Measurements from ENCODE around the gene FIP1L1. TPM values are rescaled to one million over a fixed set of nuclear protein-coding genes. Genes with fewer than 3 reads are reported as not detected.
A peak's percentile ranks its signal among the peaks of the same experiment; 100 is the strongest.

The FIP1L1 gene
- total RNA-seq, 1 donor from 2014 or later: 20.4 TPM

DNA sequence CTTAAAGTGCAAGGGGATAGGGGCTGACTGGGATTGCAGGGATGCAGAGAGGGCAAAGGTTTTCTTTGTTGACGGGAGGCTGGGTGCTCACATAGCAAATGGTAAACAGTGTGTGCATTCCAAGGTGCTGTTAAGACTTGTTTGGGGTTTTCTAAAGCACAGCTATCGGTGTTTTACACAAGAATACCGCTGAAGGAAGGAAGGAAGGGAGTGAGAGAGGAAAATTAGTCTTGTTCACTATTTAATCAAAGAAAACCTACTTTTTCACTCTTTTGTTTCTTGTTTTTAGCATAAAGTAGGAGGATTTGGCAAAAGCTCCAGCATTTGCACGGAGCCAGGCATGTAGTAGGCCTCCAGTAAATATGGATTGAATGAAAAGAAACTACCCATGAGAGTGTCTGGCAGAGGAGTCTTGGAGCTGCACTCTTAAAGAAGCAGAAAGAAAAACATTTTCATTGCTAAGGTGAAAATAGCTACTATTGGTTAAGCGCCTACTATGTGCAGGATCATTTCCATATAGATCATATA, 99.7 kb downstream of the FIP1L1 start:
- Histone ChIP-seq H3K27me3 (no peaks in the 10 kb centered on the region), H3K9me3 (no peaks in the 10 kb centered on the region), H3K4me3 (no peak overlapping the region), H3K4me1 (peaks cover 0 to 2% of the 10 kb centered on the region in 2 donors), H3K36me3 (peaks cover 0 to 3% of the 10 kb centered on the region in 2 donors), H3K27ac (peak overlapping the region in 1 of 2 donors; percentile 4)
- intact Hi-C loops (cut with DNase I): no loop called here
- DNase-seq (ENCODE audit: low spot score in 2 of 2): no peak
- TF ChIP-seq, protein P1, sequence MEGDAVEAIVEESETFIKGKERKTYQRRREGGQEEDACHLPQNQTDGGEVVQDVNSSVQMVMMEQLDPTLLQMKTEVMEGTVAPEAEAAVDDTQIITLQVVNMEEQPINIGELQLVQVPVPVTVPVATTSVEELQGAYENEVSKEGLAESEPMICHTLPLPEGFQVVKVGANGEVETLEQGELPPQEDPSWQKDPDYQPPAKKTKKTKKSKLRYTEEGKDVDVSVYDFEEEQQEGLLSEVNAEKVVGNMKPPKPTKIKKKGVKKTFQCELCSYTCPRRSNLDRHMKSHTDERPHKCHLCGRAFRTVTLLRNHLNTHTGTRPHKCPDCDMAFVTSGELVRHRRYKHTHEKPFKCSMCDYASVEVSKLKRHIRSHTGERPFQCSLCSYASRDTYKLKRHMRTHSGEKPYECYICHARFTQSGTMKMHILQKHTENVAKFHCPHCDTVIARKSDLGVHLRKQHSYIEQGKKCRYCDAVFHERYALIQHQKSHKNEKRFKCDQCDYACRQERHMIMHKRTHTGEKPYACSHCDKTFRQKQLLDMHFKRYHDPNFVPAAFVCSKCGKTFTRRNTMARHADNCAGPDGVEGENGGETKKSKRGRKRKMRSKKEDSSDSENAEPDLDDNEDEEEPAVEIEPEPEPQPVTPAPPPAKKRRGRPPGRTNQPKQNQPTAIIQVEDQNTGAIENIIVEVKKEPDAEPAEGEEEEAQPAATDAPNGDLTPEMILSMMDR (IDR thresholded peaks at IDR 0.05): no peak

GRCh38 chr4:53477636-53478035, 100.2 kb downstream of the FIP1L1 start:
- H3K4me3 ChIP-seq: no peak overlapping the region
- peaks cover 0 to 2% of the 10 kb centered on the region in 2 donors for H3K4me1 ChIP-seq
- intact Hi-C loops (cut with DNase I): no loop called here
- H3K27ac ChIP-seq: no peak overlapping the region
- TF ChIP-seq, protein P1 (IDR thresholded peaks at IDR 0.05): no peak
- no peaks in the 10 kb centered on the region for H3K9me3 ChIP-seq
- no peaks in the 10 kb centered on the region for H3K27me3 ChIP-seq
- DNase-seq (ENCODE audit: low spot score in 2 of 2): no peak
- H3K36me3 ChIP-seq: peaks cover 0 to 3% of the 10 kb centered on the region in 2 donors

GRCh38 chr4:53478671-53479456, 101.4 kb downstream of the FIP1L1 start:
- H3K4me3 ChIP-seq: no peak overlapping the region
- H3K4me1 ChIP-seq: peaks cover 0 to 2% of the 10 kb centered on the region in 2 donors
- DNase-seq (ENCODE audit: low spot score in 2 of 2): no peak
- TF ChIP-seq, protein P1 (IDR thresholded peaks at IDR 0.05): no peak
- no peaks in the 10 kb centered on the region for H3K9me3 ChIP-seq
- H3K27me3 ChIP-seq: no peaks in the 10 kb centered on the region
- intact Hi-C loops (cut with DNase I): no loop called here
- no peak overlapping the region for H3K27ac ChIP-seq
- peaks cover 0 to 3% of the 10 kb centered on the region in 2 donors for H3K36me3 ChIP-seq

GRCh38 chr4:53479736-53480525, 102.5 kb downstream of the FIP1L1 start:
- no peaks in the 10 kb centered on the region for H3K36me3 ChIP-seq
- intact Hi-C loops (cut with DNase I): no loop called here
- H3K27me3 ChIP-seq: no peaks in the 10 kb centered on the region
- DNase-seq (ENCODE audit: low spot score in 2 of 2): no peak
- peaks cover 0 to 2% of the 10 kb centered on the region in 2 donors for H3K4me1 ChIP-seq
- H3K27ac ChIP-seq: no peak overlapping the region
- TF ChIP-seq, protein P1 (IDR thresholded peaks at IDR 0.05): no peak
- no peaks in the 10 kb centered on the region for H3K9me3 ChIP-seq
- H3K4me3 ChIP-seq: no peak overlapping the region

- Histone ChIP-seq H3K36me3 (no peaks in the 10 kb centered on the region), H3K4me1 (peaks cover 0 to 2% of the 10 kb centered on the region in 2 donors), H3K9me3 (no peaks in the 10 kb centered on the region), H3K27ac (no peak overlapping the region), H3K4me3 (no peak overlapping the region), H3K27me3 (no peaks in the 10 kb centered on the region)
- intact Hi-C loops (cut with DNase I): no loop called here
- DNase-seq (ENCODE audit: low spot score in 2 of 2): no peak
- TF ChIP-seq, protein P1 (IDR thresholded peaks at IDR 0.05): no peak
Measured at GRCh38 chr4:53480909-53481308, 103.5 kb downstream of the FIP1L1 start.
